GM18526 (cell line): ENCODE measurements around the gene SLC35A1.
A peak's percentile ranks its signal among the peaks of the same experiment; 100 is the strongest.

Experiments used
- POLR2A ChIP-seq: IDR thresholded peaks from 3 replicates; pipeline ENCODE4 v1.6.1; 2011; ENCODE audit not compliant: insufficient read length; ENCODE audit errors: extremely low read depth

Gene SLC35A1

GRCh38 chr6:87472525-87473418 lies at the start of gene SLC35A1:
Gene SLC35A1 (plus strand): TSS chr6:87472974. CDS start chr6:87473004, 30 bp downstream.
- TF ChIP-seq POLR2A = peak; percentile 62

- TF ChIP-seq POLR2A = no peak
Observed at GRCh38 chr6:87426789-87427188, 46.0 kb upstream of the SLC35A1 start.

- TF ChIP-seq POLR2A = no peak
Observed at GRCh38 chr6:87430499-87430898, 42.3 kb upstream of the SLC35A1 start.

GRCh38 chr6:87431263-87431662 lies 41.5 kb upstream of the SLC35A1 start:
- TF ChIP-seq POLR2A = no peak

- no peak for TF ChIP-seq POLR2A
Observed at GRCh38 chr6:87436435-87436834, 36.3 kb upstream of the SLC35A1 start.

GRCh38 chr6:87441711-87442110 lies 31.1 kb upstream of the SLC35A1 start:
- no peak for TF ChIP-seq POLR2A

- TF ChIP-seq POLR2A = no peak
Observed at GRCh38 chr6:87444362-87444761, 28.4 kb upstream of the SLC35A1 start.

GRCh38 chr6:87465051-87465450 lies 7.7 kb upstream of the SLC35A1 start:
- no peak for TF ChIP-seq POLR2A

- no peak for TF ChIP-seq POLR2A
Observed at GRCh38 chr6:87473419-87473903, 687 bp downstream of the SLC35A1 start.

GRCh38 chr6:87481931-87482330 lies 9.2 kb downstream of the SLC35A1 start:
- TF ChIP-seq POLR2A = no peak

GRCh38 chr6:87482366-87482765 lies 9.6 kb downstream of the SLC35A1 start:
- TF ChIP-seq POLR2A = no peak

GRCh38 chr6:87483929-87484328 lies 11.2 kb downstream of the SLC35A1 start:
- TF ChIP-seq POLR2A = no peak

- TF ChIP-seq POLR2A = no peak
Observed at GRCh38 chr6:87484491-87484890, 11.7 kb downstream of the SLC35A1 start.

- TF ChIP-seq POLR2A = no peak
Observed at GRCh38 chr6:87487555-87487954, 14.8 kb downstream of the SLC35A1 start.

GRCh38 chr6:87494761-87495422 lies 22.1 kb downstream of the SLC35A1 start:
- TF ChIP-seq POLR2A = no peak

- no peak for TF ChIP-seq POLR2A
Observed at GRCh38 chr6:87498048-87498447, 25.3 kb downstream of the SLC35A1 start.
